Gastroesophageal sphincter (tissue), 3 donors: ENCODE measurements around the gene CCDC88A.

ENCODE experiments used
- EP300 ChIP-seq: sonication (generic); formaldehyde crosslinking; IDR thresholded peaks from one replicate; pipeline ENCODE4 v1.6.1; 2017; ENCODE audit warnings: antibody characterized with exemption, mild to moderate bottlenecking
- POLR2A ChIP-seq, 2 donors: fragments of 450-650 bp; IDR thresholded peaks; one replicate each; pipeline ENCODE4 v1.6.1; 2017; ENCODE audit warnings: antibody characterized with exemption in 2 of 2, mild to moderate bottlenecking in 2 of 2, moderate library complexity in 1 of 2
- POLR2AphosphoS5 ChIP-seq: sonication (generic); formaldehyde crosslinking; IDR thresholded peaks from one replicate; pipeline ENCODE4 v1.6.1; 2017; ENCODE audit warnings: antibody characterized with exemption
- TF ChIP-seq, protein P1 (sequence below), 4 experiments: fragments of 200-600 bp in 2 of 4; fragments of 450-650 bp in 2 of 4; sonication (generic) in 1 of 4; IDR thresholded peaks; one replicate each; pipeline ENCODE4 v1.5.1; 2017 to 2019; ENCODE audit warnings: antibody characterized with exemption in 4 of 4, mild to moderate bottlenecking in 2 of 4, moderate library complexity in 2 of 4

DNA sequence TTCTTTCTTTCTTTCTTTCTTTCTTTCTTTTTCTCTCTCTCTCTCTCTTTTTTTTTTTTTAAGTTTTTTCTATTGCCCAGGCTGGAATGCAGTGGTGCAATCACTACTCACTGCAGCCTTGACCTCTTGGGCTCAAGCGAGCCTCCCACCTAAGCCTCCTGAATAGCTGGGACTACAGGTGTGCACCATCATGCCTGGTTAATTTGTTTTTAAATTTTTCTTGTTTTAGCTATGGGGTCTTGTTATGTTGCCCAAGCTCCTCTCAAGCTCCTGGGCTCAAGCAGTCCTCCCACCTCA lies 19.4 kb upstream of the CCDC88A start:
- TF ChIP-seq POLR2AphosphoS5, result no peak
- TF ChIP-seq, protein P1, sequence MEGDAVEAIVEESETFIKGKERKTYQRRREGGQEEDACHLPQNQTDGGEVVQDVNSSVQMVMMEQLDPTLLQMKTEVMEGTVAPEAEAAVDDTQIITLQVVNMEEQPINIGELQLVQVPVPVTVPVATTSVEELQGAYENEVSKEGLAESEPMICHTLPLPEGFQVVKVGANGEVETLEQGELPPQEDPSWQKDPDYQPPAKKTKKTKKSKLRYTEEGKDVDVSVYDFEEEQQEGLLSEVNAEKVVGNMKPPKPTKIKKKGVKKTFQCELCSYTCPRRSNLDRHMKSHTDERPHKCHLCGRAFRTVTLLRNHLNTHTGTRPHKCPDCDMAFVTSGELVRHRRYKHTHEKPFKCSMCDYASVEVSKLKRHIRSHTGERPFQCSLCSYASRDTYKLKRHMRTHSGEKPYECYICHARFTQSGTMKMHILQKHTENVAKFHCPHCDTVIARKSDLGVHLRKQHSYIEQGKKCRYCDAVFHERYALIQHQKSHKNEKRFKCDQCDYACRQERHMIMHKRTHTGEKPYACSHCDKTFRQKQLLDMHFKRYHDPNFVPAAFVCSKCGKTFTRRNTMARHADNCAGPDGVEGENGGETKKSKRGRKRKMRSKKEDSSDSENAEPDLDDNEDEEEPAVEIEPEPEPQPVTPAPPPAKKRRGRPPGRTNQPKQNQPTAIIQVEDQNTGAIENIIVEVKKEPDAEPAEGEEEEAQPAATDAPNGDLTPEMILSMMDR (IDR thresholded peaks at IDR 0.05), result no peak
- TF ChIP-seq EP300, result no peak
- TF ChIP-seq POLR2A (IDR thresholded peaks at IDR 0.05), result no peak
